D341Med (cell line): ENCODE data around the gene POTEB.
"Not testable (repeated sequence)": the region's sequence is repeated elsewhere in the genome, so short reads cannot be mapped to it uniquely, and the experiment has no call there.

Experiments used
- DNase-seq: peaks from one replicate; pipeline ENCODE4 v3.0.0; 2012; ENCODE audit warnings: low spot score

POTEB gene

GRCh38 chr15:21877635-21878034 lies at the start of gene POTEB:
TSS of gene POTEB (minus strand) at chr15:21877735. CDS start at chr15:21877246, 489 bp downstream.
- DNase-seq, result not testable (repeated sequence)

DNA sequence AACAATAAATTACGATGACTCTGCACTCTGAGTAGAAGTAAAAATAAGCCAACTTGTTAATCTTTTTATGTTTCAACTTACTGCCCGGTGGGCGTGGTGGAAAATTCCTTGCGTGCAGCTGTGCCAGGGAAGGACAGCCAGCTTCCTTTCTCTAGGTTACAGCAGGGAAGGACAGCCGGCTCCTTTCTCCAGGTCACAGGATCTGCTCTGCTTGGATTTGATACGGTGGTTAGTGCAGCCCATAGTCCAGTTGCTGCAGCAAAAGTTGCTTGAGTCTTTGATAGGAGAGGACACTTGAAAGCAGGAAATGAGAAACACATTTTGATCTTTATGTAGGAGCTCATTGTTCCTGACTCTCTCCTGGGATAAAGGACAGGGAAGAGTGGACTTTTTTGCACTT lies 13.4 kb upstream of the POTEB start:
- DNase-seq, result not testable (repeated sequence)

DNA sequence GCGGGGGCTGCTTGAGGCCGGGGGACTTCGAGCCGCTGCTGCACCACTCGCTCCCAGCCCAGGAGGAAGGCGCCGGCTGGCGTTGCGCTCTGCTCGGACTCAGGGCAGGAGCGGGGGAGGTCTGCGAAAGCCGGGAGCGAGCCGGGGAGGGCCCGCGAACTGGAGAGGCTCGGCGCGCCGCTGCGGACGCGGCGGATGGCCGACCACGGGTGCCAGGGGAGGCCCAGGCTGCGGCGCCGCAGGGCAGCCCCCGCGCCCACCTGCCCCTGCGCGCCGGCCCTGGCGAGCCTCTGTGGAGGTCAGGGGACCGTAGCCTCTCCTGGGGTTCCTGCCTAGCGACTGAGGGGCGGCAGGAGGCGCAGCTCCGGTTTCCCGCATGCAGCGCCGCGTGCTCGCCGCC lies 12.0 kb upstream of the POTEB start:
- DNase-seq, result not testable (repeated sequence)

DNA sequence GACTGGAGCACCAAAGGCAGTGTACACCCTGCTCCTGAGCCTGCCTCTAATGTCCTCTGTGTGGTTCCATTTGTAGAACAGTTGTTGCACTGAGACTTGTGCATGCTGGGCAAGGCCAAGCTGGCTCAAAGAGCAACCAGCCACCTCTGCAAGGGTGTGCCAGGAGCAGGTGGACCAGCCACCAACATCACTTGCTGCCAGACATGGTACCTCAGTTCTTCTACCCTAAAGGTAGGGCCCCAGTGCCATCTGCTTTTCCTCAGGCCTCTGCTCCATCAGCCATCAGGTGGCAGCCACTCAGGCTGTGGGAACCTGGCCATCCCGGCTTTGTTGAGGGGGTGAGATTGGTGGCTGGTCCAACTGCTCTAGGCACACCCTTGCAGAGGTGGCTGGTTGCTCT lies 38.7 kb downstream of the POTEB start:
- not testable (repeated sequence) for DNase-seq
